COLO829 (cell line): ENCODE results near the gene MYOM3.

ENCODE experiments used
- DNase-seq: peaks from one replicate; pipeline ENCODE4 v3.0.0; 2012; ENCODE audit warnings: low spot score

MYOM3 gene

GRCh38 chr1:24111996-24112779, at the start of gene MYOM3:
Gene MYOM3, minus strand, starts transcription at chr1:24112135. Its CDS starts 3,499 bp downstream, at chr1:24108636.
- peak; percentile 26 for DNase-seq

GRCh38 chr1:24161270-24161669, 49.3 kb upstream of the MYOM3 start:
- no peak for DNase-seq

GRCh38 chr1:24159366-24159765, 47.4 kb upstream of the MYOM3 start:
- DNase-seq: no peak

- no peak for DNase-seq
These were observed 46.1 kb upstream of the MYOM3 start for GRCh38 chr1:24157918-24158481.

- no peak for DNase-seq
These were observed 44.8 kb upstream of the MYOM3 start for GRCh38 chr1:24156542-24157260.

- no peak for DNase-seq
These were observed 43.3 kb upstream of the MYOM3 start for GRCh38 chr1:24155011-24155782.

GRCh38 chr1:24154215-24154614, 42.3 kb upstream of the MYOM3 start:
- DNase-seq: no peak

- DNase-seq: no peak
These were observed 40.9 kb upstream of the MYOM3 start for GRCh38 chr1:24152631-24153494.

- no peak for DNase-seq
These were observed 39.2 kb upstream of the MYOM3 start for GRCh38 chr1:24151175-24151533.

GRCh38 chr1:24150234-24151174, 38.6 kb upstream of the MYOM3 start:
- peak; percentile 56 for DNase-seq

- peak; percentile 61 for DNase-seq
These were observed 37.9 kb upstream of the MYOM3 start for GRCh38 chr1:24149866-24150233.

GRCh38 chr1:24147816-24148215, 35.9 kb upstream of the MYOM3 start:
- no peak for DNase-seq

GRCh38 chr1:24147194-24147593, 35.3 kb upstream of the MYOM3 start:
- no peak for DNase-seq

- no peak for DNase-seq
These were observed 30.9 kb upstream of the MYOM3 start, which contains the start of gene IL22RA1 for GRCh38 chr1:24142546-24143534. Gene IL22RA1, minus strand, starts transcription at chr1:24143140. Its CDS starts 58 bp downstream, at chr1:24143082.

- no peak for DNase-seq
These were observed 29.5 kb upstream of the MYOM3 start for GRCh38 chr1:24141311-24141997.

- DNase-seq: no peak
These were observed 28.8 kb upstream of the MYOM3 start for GRCh38 chr1:24140741-24141181.

GRCh38 chr1:24139841-24140425, 28.0 kb upstream of the MYOM3 start:
- DNase-seq: no peak

- no peak for DNase-seq
These were observed 27.2 kb upstream of the MYOM3 start for GRCh38 chr1:24139222-24139489.
